HG02943 (cell line): ENCODE measurements around the gene GRAMD2A.

Experiments
- ATAC-seq: cut with Tn5 transposase; IDR thresholded peaks from one replicate; pipeline ENCODE4 v1.9.1; 2021; ENCODE audit warnings: mild to moderate bottlenecking, low read depth, moderate library complexity; ENCODE audit not compliant: unreplicated experiment

The GRAMD2A gene

DNA sequence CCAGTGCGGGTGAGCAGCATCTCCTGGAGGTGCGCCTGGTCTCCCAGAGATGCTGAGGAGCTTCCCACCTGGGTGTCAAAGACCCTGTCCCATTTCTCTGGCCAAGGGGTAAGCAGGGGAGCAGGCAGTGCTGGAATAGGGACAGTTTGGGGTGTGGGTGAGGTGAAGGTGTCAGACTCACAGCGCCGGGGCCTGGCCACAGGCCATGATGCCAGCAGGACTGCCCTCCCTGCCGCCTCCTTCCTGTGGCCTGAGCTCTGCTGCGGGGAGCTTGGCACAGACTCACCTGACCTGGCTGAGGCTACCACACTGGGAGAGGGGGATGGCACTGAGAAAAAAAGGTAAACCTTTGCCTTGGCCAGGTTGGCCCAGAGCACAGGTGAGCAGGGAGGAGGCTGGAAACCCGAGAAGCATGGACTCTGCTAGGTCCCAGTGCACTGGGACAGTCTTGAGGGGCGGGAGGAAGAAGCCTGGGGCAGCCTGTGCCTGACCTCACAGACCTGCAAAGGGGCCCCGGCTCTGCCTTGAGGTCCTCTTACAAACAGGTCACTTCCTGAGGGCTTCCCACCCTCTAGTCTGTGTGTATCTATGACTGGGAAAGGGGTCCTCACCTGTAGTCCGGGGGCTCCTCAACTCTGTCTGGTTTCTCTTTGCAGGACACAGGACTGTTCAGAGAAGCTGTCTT, 28.2 kb downstream of the GRAMD2A start:
- ATAC-seq: no peak

- no peak for ATAC-seq
Measured at GRCh38 chr15:72168808-72169190, 28.8 kb downstream of the GRAMD2A start.

- ATAC-seq: no peak
Measured at GRCh38 chr15:72168131-72168807, 29.3 kb downstream of the GRAMD2A start.

- no peak for ATAC-seq
Measured at GRCh38 chr15:72167445-72167844, 30.1 kb downstream of the GRAMD2A start.

DNA sequence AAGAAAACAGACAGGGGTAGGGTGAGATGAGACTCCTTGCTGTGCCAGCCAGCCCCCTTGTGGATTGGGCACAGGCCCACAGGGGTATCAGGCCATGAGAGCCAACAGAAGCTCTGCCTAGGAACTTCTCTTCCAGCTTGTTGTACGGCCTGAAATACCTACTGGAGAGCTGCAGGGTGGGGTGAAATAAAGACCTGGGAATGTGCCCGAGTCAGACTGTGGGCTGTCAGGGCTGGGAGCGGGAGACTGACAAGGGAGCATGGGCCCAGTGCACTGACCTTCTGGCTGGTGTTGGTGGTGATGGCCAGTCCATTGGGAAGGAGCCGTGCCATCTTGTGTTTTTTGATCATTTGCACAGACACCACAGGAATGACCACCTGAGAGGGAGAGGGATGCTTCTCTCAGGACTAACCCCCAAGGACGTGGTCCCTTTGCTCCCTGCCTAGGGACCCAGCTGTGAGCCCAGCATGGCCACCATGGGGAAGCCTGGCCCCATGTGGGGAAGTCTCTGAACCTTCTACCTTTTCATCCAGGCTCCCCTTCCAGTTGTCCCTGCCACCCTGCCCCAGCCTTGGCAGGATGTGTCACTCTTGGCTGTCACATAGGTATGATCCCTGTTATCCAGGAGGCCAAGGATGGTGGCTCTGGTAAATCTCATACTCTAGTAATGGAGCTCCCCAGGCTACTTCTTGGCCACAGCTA, 30.7 kb downstream of the GRAMD2A start:
- ATAC-seq: no peak

DNA sequence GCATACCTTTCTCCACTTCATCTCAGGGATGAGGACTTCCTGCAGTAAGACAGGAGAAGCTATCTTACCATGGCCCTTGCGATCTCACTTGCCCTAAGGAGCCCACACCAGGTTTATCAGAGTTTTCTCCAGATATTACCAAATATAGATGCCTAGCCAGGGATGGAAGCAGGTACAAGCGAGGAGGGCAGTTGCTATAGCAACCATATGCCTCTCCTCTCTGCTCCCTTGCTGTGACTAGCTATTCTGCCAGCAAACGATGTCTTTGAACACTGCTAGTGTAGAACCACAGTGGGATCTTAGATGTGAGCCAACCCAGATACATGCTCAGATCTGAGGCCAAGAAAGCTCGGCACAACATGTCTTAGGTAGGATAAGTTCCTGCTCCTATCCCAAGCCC, 33.9 kb downstream of the GRAMD2A start:
- ATAC-seq: no peak

DNA sequence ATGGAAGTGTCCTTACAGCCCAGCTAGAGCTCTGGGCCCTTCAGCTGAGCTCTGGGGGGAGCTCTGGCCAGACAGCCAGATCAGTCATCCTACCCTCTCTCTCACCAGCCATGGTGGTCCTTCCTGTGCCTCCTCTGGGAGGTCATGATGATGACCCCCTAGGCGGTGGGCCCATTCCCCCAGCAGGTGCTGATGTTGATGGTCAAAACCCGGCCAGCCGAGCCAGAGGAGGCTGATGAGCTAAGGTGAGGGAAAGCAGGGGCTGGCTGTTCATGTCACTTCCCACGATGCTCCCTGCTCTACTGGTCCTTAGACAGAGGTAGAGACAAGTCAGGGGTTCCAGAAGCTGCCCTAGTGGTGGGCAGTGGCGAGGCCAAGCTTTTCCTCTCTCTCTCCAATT, 35.0 kb downstream of the GRAMD2A start:
- no peak for ATAC-seq

- no peak for ATAC-seq
Measured at GRCh38 chr15:72161361-72162132, 36.0 kb downstream of the GRAMD2A start.

- ATAC-seq: no peak
Measured at GRCh38 chr15:72160696-72161245, 36.8 kb downstream of the GRAMD2A start.

DNA sequence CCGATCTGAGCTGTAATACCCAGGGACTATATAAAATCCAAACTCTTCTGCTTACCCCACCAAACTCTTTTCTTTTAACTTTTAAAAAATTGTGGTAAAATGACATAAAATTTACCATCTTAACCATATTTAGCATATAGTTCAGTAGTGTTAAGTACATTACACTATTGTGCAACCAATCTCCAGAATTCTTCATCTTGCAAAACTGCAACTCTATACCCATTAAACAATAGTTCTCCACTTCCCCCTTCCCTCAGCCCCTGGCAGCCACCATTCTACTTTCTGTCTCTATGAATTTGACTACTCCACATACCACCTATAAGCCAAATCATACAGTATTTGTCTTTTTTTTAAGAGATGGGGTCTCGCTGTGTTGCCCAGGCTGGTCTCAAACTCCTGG, 40.7 kb downstream of the GRAMD2A start:
- ATAC-seq: no peak

DNA sequence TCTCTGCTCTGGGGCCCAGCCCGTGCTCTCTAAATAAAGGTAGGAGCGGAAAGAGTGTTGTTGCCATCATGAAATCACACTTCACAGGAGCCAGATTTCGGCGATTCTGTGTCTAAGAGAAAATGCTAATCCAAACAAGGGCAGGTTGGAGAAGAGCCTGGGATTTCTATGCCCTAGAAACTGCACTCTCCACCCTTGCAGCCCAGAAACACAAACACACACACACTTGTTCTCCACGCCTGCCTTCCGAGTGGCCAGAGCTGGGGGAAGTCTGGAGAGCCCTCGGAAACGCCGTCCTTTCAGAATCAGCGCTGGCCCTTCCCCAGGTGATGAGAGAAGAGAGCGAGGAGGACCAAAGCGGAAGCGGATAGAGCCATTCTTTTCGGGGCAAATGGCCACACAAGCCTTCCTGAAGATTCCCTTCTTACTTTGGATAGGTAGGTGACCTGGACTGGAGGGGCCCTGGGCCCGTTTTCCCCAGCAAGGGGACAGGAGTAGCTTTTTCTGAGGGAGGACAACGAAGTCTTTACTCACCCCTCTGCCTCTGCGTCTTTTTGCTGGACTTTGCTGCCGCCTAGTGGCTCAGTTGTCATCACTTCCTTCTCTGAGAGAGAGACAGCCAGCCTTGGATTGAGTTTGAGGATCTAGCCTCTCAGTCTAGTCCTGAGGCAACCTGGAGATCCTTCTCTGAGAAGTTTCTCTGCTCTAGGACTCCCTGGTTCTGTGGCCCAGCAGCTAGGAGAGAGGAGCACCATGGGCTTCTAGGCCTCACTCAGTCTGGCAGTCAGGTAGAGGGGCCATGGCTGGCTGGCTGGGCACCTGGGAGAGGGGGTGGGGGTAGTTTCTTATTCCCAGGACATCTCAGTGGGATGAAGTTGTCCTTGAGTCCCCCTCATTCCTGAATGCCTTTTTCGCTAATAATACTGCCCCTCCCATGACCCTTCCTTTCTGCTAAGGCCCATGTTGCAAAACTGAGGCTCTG, 41.7 kb downstream of the GRAMD2A start:
- no peak for ATAC-seq

- ATAC-seq: no peak
Measured at GRCh38 chr15:72155003-72155621, 42.5 kb downstream of the GRAMD2A start.

DNA sequence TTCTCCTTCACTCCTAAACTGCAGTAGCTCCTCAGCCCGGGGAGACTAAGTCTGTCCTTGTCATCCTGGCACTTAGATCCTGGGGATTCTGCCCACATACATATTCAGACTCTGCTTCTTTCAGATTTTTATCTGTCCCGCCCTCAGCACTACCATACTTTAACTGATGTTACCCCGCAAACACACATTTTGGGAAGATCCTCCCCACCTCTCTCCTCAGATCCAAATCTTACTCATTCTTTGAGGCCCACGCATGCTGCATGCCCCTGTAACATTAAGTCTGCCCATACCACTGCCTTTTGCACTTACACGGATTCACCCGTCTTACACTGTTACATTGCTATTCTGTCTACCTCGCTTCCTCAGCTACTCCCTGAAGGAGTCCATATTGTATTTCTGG, 43.3 kb downstream of the GRAMD2A start:
- no peak for ATAC-seq

DNA sequence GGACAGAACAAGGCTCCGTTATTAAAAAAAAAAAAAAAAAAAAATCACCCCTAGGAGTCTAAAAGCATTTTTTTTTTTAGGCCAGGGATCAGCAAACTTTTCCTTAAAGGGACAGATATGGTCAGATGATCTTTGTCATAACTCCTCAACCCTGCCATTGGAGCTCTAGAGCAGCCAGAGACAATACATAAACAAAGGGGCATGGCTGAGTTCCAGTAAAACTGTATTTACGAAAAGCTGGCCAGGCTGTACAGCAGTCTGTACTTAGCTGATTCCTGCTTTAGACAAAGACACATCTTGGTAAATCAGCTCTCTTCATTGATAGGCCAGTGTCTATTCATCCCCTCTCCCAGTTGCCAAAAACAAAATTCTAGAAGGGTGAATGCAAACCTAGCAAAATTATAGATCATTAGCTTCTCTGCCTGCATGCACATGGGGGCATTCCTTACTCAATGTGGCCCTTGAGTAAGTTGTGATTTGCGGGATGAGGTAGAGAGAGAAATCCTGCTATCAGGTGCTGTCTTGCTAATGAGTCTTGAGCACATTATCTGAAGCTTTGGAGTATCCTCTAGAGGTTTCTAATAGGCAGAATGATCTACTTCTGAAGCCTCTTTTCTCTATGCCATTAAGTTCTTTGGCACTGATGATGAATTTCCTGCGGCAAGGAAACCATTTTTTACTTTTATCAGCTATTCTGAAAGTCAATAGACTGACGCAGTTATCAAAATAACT, 44.2 kb downstream of the GRAMD2A start:
- ATAC-seq: no peak

DNA sequence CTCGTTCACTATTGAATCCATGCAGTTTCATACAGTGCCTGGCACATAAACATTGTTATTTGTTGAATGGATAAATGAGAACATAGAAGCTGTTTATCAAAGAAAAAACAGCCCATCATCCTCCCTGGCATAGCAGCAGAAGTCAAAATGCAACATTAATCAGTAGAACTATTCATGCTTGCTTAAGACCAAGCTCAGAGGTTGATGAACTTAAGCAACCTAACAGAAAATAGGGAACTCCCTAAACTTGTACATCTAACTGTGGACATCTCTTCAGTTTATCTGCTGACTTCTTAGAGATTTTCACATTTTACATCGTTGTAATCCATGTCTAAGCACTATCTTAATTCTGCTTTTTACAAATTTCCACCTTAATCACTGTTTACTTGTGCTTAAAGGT, 50.2 kb downstream of the GRAMD2A start:
- no peak for ATAC-seq

DNA sequence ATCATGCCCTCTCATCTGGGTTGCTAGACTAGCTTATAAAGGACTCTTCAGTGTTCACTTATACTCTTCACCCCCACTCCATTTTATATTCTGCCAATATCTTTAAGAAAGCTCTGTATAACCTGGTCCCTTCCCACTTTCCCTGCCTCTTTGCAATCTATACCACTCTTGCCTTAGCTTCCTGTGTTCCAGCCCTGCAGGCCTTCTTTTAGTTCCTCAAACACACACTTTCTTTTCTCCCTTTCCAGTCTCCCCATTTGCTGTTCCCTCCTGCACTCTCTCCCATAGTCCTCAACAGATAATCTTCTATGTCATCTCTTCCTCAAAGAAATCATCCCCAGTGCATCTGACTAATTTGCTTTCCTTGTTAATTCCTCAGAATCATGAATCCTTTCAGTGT, 50.7 kb downstream of the GRAMD2A start:
- no peak for ATAC-seq

DNA sequence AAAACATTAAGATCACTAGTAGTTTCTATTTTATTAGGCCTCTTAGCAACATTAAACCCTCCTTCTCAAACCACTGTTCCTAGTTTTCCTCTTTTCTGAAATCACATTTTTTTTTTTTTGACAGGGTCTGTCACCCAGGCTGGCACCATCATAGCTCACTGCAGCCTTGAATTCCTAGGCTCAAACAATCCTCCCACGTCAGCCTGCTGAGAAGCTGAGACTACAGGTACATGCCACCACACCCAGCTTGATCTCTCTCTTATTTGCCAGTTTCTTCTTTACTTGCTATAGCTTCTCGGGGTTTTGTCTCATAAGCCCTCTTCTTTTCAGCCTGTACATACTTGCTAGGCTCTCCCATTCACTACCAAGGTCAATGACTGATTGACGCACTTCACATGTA, 51.4 kb downstream of the GRAMD2A start:
- ATAC-seq: no peak
